CD4-positive, alpha-beta T cell (primary cell): ENCODE measurements around the gene MYO1A. TPM values are rescaled to one million over a fixed set of nuclear protein-coding genes. Genes with fewer than 3 reads are reported as not detected.

Source experiments
- ATAC-seq: fragments of 200-7000 bp; cut with Tn5 transposase; one replicate; pipeline ENCODE4 v1.10.0; 2022; ENCODE audit warnings: mild to moderate bottlenecking; ENCODE audit not compliant: poor library complexity
- CTCF ChIA-PET: fragments of 350-600 bp; sonication (Branson Sonifier 250); formaldehyde crosslinking; loops from one replicate; lab custom pipeline; 2021; ENCODE audit warnings: antibody characterized with exemption, inconsistent platforms; lab: Charles Lee
- POLR2A ChIA-PET: fragments of 350-600 bp; sonication (Branson Sonifier 250); formaldehyde crosslinking; loops from one replicate; lab custom pipeline; 2021; ENCODE audit warnings: antibody characterized with exemption, inconsistent platforms; lab: Charles Lee
- DNase-seq, 14 experiments: peaks; one replicate each; pipeline ENCODE4 v3.0.0-alpha.2; 2013 to 2020; ENCODE audit warnings: mixed read lengths in 2 of 14
- H3K27ac ChIP-seq, 2 donors: one replicate each; pipeline versions ENCODE4 v1.5.1 to v1.7.0; 2013; ENCODE audit warnings: low read length in 2 of 2, low read depth in 1 of 2, mild to moderate bottlenecking in 1 of 2
- H3K27me3 ChIP-seq, 2 experiments: 1 replicate in 1 of 2; 2 replicates in 1 of 2; pipeline versions ENCODE4 v1.6.1 to v1.7.0; 2013; ENCODE audit warnings: low read length in 2 of 2, control low read depth in 1 of 2, mild to moderate bottlenecking in 1 of 2, moderate library complexity in 1 of 2; ENCODE audit not compliant: insufficient read depth in 2 of 2, control insufficient read depth in 1 of 2
- H3K36me3 ChIP-seq: one replicate; pipeline ENCODE4 v1.6.1; 2013; ENCODE audit warnings: low read length, control low read depth; ENCODE audit not compliant: insufficient read depth
- H3K4me1 ChIP-seq: one replicate; pipeline ENCODE4 v1.6.1; 2013; ENCODE audit warnings: low read length, control low read depth; ENCODE audit not compliant: insufficient read depth
- H3K4me3 ChIP-seq: one replicate; pipeline ENCODE4 v1.5.1; 2013; ENCODE audit warnings: mild to moderate bottlenecking, low read length, moderate library complexity
- H3K9me3 ChIP-seq, 2 experiments: 1 replicate in 1 of 2; 2 replicates in 1 of 2; pipeline versions ENCODE4 v1.6.1 to v1.7.0; 2013; ENCODE audit warnings: low read length in 2 of 2, mild to moderate bottlenecking in 2 of 2, control low read depth in 1 of 2, moderate library complexity in 1 of 2; ENCODE audit not compliant: control insufficient read depth in 1 of 2, insufficient read depth in 1 of 2
- H3K27ac Mint-ChIP-seq: one replicate; pipeline ENCODE4 v1.8.0; 2020; ENCODE audit warnings: mixed read lengths
- H3K27me3 Mint-ChIP-seq: one replicate; pipeline ENCODE4 v1.8.0; 2021; ENCODE audit warnings: mixed read lengths
- H3K36me3 Mint-ChIP-seq: one replicate; pipeline ENCODE4 v1.8.0; 2021; ENCODE audit warnings: low read depth, mixed read lengths
- H3K4me1 Mint-ChIP-seq: one replicate; pipeline ENCODE4 v1.8.0; 2021; ENCODE audit warnings: low read depth, mixed read lengths
- H3K4me3 Mint-ChIP-seq: one replicate; pipeline ENCODE4 v1.8.0; 2020; ENCODE audit warnings: mild to moderate bottlenecking, mixed read lengths
- H3K9me3 Mint-ChIP-seq: one replicate; pipeline ENCODE4 v1.8.0; 2020; ENCODE audit warnings: mixed read lengths
- intact Hi-C, 2 experiments: fragments of 100-400 bp; cut with DNase I in 1 of 2; cut with micrococcal nuclease in 1 of 2; formaldehyde crosslinking; loops; one replicate each; pipeline versions ENCODE4 v1.15.1 to v1.9.0; 2023 to 2025; cut with DNase I, micrococcal nuclease
- total RNA-seq, 174 experiments: library from RNA in 2 of 174; stranded (reverse) in 2 of 174; gene quantifications; one replicate each; pipeline ENCODE4 v1.2.3 and lab custom pipeline; 2021 to 2026
- TF ChIP-seq, protein P1 (sequence below): fragments of 200-600 bp; IDR thresholded peaks from one replicate; pipeline ENCODE4 v1.8.0; 2022; ENCODE audit warnings: antibody characterized with exemption, mild to moderate bottlenecking

The MYO1A gene
- total RNA-seq, 2 experiments from 2014 or later: 1.0 to 1.1 TPM

DNA sequence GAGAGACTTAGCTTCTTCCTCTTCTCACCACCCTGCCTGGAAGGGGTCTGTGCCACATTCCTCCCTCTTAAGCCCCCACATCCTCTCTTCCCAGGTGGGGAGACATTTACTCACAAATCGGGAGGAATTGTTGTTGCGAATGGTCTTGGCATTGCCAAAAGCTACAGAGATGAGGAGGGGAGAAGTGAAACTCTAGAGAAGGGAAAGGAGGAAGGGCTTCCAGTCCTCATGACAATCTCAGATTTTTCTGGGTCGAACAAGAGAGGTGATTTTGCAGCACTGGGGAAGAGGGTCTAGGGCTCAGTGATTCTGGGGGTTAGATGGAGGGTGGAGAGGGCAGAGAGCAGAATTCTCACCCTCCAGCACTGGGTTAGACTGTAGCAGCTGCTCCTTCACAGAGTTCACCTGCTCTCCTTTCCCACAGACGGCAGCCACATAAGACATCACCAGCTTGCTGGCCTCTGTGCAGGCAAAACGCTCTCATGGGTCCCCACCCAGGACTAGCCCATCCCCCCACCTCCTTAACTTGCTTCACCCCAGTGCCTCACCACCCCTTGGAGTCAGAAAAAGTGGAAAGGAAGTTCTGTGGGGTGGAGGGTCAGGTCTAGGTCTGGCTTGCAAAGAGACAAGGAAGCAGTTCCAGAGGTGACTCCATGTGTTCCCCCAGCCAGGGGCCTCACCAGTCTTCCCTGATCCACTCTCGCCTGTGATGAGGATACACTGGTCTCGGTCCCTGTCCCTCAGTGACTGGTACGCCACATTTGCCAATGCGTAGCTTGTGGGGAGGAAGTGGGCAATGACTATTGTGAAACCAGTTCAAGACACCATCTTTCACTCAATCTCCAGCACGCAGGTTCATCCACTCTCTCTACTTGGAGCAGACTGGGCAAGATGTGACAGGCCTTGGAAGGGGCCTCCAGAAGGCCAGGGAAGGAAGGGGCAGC lies 2.7 kb downstream of the MYO1A start:
- ChIA-PET POLR2A (interaction anchor here (0.8 to 1.8 kb wide), 5 partner anchors 16 to 65 kb away, joined by 3 to 10 read pairs (median 5); partner anchors contain the start of gene STAT6), CTCF (interaction anchor here (0.6 to 2.0 kb wide), 6 partner anchors 10 to 77 kb away, joined by 3 to 5 read pairs (median 4); no protein-coding TSS in a partner anchor)
- H3K27me3 Mint-ChIP-seq: no peaks in the 10 kb centered on the region
- Histone ChIP-seq H3K36me3 (no peaks in the 10 kb centered on the region), H3K27me3 (no peaks in the 10 kb centered on the region), H3K4me3 (no peak overlapping the region), H3K9me3 (no peaks in the 10 kb centered on the region), H3K4me1 (peaks cover 20% of the 10 kb centered on the region), H3K27ac (no peak overlapping the region)
- ATAC-seq: peak; percentile 54
- peak overlapping the region; percentile 14 for H3K4me3 Mint-ChIP-seq
- H3K36me3 Mint-ChIP-seq: no peaks in the 10 kb centered on the region
- intact Hi-C loops: no loop called here
- peaks cover 33% of the 10 kb centered on the region for H3K4me1 Mint-ChIP-seq
- TF ChIP-seq, protein P1, sequence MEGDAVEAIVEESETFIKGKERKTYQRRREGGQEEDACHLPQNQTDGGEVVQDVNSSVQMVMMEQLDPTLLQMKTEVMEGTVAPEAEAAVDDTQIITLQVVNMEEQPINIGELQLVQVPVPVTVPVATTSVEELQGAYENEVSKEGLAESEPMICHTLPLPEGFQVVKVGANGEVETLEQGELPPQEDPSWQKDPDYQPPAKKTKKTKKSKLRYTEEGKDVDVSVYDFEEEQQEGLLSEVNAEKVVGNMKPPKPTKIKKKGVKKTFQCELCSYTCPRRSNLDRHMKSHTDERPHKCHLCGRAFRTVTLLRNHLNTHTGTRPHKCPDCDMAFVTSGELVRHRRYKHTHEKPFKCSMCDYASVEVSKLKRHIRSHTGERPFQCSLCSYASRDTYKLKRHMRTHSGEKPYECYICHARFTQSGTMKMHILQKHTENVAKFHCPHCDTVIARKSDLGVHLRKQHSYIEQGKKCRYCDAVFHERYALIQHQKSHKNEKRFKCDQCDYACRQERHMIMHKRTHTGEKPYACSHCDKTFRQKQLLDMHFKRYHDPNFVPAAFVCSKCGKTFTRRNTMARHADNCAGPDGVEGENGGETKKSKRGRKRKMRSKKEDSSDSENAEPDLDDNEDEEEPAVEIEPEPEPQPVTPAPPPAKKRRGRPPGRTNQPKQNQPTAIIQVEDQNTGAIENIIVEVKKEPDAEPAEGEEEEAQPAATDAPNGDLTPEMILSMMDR: no peak
- H3K9me3 Mint-ChIP-seq: no peaks in the 10 kb centered on the region
- peak in 6 of 14 experiments; percentile 13 to 69 (median 44) for DNase-seq
- H3K27ac Mint-ChIP-seq: peak overlapping the region; percentile 47

DNA sequence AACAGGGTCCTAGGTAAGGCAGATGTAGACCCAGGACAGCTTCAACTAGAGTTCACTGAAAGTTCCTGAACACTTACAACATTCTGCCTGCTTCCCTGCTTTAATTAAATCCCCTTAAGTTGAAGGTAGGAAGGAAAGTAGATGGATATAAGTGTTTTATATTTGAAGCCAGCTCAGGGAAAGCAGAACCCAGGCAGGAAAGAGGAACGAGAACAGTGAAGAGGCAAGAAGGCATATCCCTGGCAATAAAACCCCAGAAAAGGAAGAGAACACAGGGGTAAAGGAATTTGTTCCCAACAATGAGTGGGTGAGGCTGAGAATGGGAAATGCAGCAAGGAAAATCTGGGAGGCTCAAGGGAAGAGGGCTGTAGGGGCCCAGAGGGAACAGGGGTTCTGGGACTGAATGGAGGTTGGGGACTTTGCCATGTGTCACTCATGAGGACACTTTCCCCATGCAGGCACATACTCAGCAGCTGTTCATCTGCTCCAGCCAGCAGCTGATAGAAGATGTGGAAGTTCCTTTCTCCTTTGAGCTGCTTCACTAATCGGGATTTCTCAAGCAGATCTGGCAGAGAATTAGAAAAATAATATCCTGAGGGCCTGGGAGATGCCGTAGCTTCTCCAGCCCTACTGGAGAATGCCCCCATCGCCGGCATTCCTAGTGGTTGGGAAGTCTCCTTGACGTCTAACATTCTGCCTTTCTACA lies 3.7 kb downstream of the MYO1A start:
- Mint-ChIP-seq H3K9me3 (no peaks in the 10 kb centered on the region), H3K4me3 (no peak overlapping the region), H3K4me1 (peaks cover 33% of the 10 kb centered on the region), H3K27me3 (no peaks in the 10 kb centered on the region), H3K27ac (no peak overlapping the region), H3K36me3 (no peaks in the 10 kb centered on the region)
- intact Hi-C loops: no loop called here
- Histone ChIP-seq H3K27ac (no peak overlapping the region), H3K9me3 (no peaks in the 10 kb centered on the region), H3K27me3 (no peaks in the 10 kb centered on the region), H3K4me1 (peaks cover 20% of the 10 kb centered on the region), H3K36me3 (no peaks in the 10 kb centered on the region), H3K4me3 (no peak overlapping the region)
- POLR2A ChIA-PET: interaction anchor here (0.5 kb wide), 1 partner anchor 196 kb away, joined by 3 read pairs; no protein-coding TSS in a partner anchor
- DNase-seq (no peak), ATAC-seq (no peak)
- TF ChIP-seq, protein P1: no peak
- CTCF ChIA-PET: interaction anchor here (1.7 to 2.0 kb wide), 2 partner anchors 9 to 13 kb away, joined by 4 to 5 read pairs; no protein-coding TSS in a partner anchor

DNA sequence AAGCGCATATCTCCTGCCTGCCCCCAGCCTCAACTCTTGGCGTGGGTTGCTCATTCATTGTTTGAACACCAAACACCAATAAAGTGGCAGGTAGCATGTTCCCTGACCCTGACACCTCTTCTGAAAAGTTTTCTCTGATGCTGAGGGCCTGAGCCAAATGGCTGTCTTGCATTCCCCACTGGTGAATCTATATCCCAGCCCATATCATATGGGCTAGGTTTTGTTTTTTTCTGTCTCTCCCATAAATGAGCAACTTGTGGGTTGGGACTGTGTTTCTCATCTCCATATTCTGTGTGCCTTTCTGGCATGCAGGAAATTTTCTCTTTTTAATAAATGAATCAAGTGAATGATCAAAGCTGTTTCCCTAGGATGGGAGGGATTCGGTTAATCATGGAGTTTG lies 5.0 kb downstream of the MYO1A start:
- H3K27ac ChIP-seq: no peak overlapping the region
- H3K9me3 ChIP-seq: no peaks in the 10 kb centered on the region
- no peaks in the 10 kb centered on the region for H3K36me3 Mint-ChIP-seq
- POLR2A ChIA-PET: no interaction called here
- peaks cover 20% of the 10 kb centered on the region for H3K4me1 ChIP-seq
- TF ChIP-seq, protein P1: no peak
- H3K4me1 Mint-ChIP-seq: peaks cover 33% of the 10 kb centered on the region
- ATAC-seq (no peak), DNase-seq (no peak)
- intact Hi-C loops: no loop called here
- H3K9me3 Mint-ChIP-seq: no peaks in the 10 kb centered on the region
- no peak overlapping the region for H3K4me3 ChIP-seq
- CTCF ChIA-PET: no interaction called here
- H3K36me3 ChIP-seq: no peaks in the 10 kb centered on the region
- H3K4me3 Mint-ChIP-seq: no peak overlapping the region
- no peak overlapping the region for H3K27ac Mint-ChIP-seq
- H3K27me3 Mint-ChIP-seq: no peaks in the 10 kb centered on the region
- no peaks in the 10 kb centered on the region for H3K27me3 ChIP-seq
